Left ventricle myocardium inferior (tissue), 1 donor: ENCODE measurements around the gene TMEM132A. TPM values are rescaled to one million over a fixed set of nuclear protein-coding genes. Genes with fewer than 3 reads are reported as not detected.

Experiments used
- DNase-seq: peaks from one replicate; pipeline ENCODE4 v3.0.0-alpha.2; 2020
- H3K27ac ChIP-seq: fragments of 200-600 bp; replicated peaks from 2 replicates; pipeline ENCODE4 v1.8.0; 2021
- H3K27me3 ChIP-seq: fragments of 200-600 bp; 2 replicates; pipeline ENCODE4 v1.8.0; 2021; ENCODE audit warnings: low read depth
- H3K36me3 ChIP-seq: fragments of 200-600 bp; 2 replicates; pipeline ENCODE4 v1.8.0; 2021
- H3K4me1 ChIP-seq: fragments of 200-600 bp; 2 replicates; pipeline ENCODE4 v1.8.0; 2021
- H3K4me3 ChIP-seq: fragments of 200-600 bp; 2 replicates; pipeline ENCODE4 v1.8.0; 2021; ENCODE audit warnings: mild to moderate bottlenecking, moderate library complexity
- H3K9me3 ChIP-seq: fragments of 200-600 bp; replicated peaks from 2 replicates; pipeline ENCODE4 v1.8.0; 2021
- intact Hi-C: fragments of 100-400 bp; cut with micrococcal nuclease; formaldehyde crosslinking; loops from one replicate; pipeline ENCODE4 v1.11.0; 2022
- total RNA-seq: library from RNA; stranded (reverse); fragmentation: NEBNext Ultra II Directional; extraction: Animal tissue kit (Norgen Biotek cat#: 25700); gene quantifications from one replicate; pipeline ENCODE4 v1.2.1, GENCODE V29; 2021
- TF ChIP-seq, protein P1 (sequence below): fragments of 200-600 bp; IDR thresholded peaks from 2 replicates; pipeline ENCODE4 v1.8.0; 2021; ENCODE audit warnings: antibody characterized with exemption, mild to moderate bottlenecking, borderline replicate concordance
- donor health status: DM: no; HTN: yes; CAD: no; lungs with severe emphysema.

The TMEM132A gene
- total RNA-seq, 1 donor from 2014 or later, result 6.4 TPM

DNA sequence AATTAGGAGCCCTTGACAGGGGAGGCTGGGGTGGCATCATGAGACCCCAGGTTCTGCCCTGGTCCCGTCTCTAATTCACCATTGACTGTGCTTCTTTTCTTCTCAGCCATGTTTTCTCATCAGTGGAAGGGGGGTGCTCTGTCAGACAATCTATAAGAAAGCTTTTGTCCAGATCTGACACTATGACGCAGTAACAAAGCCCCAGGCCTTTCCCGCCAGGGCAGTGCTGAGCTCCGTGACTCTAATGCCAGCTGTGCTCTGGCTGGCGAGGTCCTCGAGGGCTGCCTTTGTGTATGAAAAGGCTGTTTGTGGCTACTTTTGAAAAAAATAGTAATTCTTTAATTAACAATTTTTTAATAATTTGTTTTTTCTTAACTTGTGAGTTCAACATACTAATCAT is 50.5 kb downstream of the TMEM132A start:
- Histone ChIP-seq H3K27ac (no peak overlapping the region), H3K36me3 (no peaks in the 10 kb centered on the region), H3K4me3 (no peak overlapping the region), H3K4me1 (no peaks in the 10 kb centered on the region), H3K9me3 (no peaks in the 10 kb centered on the region), H3K27me3 (no peaks in the 10 kb centered on the region)
- intact Hi-C loops, result no loop called here
- no peak for DNase-seq
- TF ChIP-seq, protein P1, sequence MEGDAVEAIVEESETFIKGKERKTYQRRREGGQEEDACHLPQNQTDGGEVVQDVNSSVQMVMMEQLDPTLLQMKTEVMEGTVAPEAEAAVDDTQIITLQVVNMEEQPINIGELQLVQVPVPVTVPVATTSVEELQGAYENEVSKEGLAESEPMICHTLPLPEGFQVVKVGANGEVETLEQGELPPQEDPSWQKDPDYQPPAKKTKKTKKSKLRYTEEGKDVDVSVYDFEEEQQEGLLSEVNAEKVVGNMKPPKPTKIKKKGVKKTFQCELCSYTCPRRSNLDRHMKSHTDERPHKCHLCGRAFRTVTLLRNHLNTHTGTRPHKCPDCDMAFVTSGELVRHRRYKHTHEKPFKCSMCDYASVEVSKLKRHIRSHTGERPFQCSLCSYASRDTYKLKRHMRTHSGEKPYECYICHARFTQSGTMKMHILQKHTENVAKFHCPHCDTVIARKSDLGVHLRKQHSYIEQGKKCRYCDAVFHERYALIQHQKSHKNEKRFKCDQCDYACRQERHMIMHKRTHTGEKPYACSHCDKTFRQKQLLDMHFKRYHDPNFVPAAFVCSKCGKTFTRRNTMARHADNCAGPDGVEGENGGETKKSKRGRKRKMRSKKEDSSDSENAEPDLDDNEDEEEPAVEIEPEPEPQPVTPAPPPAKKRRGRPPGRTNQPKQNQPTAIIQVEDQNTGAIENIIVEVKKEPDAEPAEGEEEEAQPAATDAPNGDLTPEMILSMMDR, result no peak

DNA sequence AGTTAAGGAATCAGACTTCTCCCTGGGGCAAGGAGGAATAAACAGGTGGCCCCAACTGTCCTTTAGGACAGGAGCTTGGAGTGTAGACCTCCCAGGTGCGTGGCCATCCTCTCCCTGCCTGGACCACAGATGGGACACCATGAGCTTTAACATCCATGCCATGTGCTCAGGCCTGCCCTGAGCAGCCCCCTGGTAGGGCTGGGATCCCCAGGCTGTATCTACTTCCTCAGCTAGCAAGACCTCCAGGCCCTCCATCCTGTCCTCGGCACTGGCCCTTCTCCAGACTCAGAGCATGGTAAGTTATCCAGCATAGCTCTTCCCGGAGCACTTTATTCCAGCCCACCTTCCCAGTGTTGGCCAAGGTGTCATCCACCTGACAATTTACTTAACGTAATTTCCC is 53.0 kb downstream of the TMEM132A start:
- no peaks in the 10 kb centered on the region for H3K9me3 ChIP-seq
- no peaks in the 10 kb centered on the region for H3K4me1 ChIP-seq
- H3K4me3 ChIP-seq, result no peak overlapping the region
- intact Hi-C loops, result no loop called here
- H3K27ac ChIP-seq, result no peak overlapping the region
- TF ChIP-seq, protein P1, result no peak
- H3K27me3 ChIP-seq, result peaks cover 12% of the 10 kb centered on the region
- no peak for DNase-seq
- no peaks in the 10 kb centered on the region for H3K36me3 ChIP-seq

DNA sequence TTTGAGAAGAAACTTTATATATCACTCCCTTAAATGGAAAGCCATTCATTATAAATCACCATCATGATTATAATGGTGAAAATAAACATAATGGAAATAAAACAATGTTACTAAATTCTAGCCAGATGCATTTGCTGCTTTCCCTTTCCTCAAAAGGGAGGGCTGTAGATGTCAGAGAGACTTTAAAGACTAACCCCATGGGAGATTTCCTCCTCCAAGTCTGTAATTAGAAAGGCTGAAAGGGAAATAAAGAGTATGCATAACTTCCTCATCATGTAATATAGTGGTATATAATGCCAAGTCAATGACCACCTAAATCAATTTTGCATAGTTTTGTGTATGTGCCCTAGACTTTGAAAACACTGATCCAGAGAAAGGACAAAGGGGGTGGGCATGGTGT is 53.6 kb downstream of the TMEM132A start:
- Histone ChIP-seq H3K27ac (no peak overlapping the region), H3K9me3 (no peaks in the 10 kb centered on the region), H3K36me3 (no peaks in the 10 kb centered on the region), H3K4me1 (no peaks in the 10 kb centered on the region), H3K4me3 (no peak overlapping the region), H3K27me3 (peaks cover 12% of the 10 kb centered on the region)
- intact Hi-C loops, result no loop called here
- TF ChIP-seq, protein P1, result no peak
- DNase-seq, result no peak

DNA sequence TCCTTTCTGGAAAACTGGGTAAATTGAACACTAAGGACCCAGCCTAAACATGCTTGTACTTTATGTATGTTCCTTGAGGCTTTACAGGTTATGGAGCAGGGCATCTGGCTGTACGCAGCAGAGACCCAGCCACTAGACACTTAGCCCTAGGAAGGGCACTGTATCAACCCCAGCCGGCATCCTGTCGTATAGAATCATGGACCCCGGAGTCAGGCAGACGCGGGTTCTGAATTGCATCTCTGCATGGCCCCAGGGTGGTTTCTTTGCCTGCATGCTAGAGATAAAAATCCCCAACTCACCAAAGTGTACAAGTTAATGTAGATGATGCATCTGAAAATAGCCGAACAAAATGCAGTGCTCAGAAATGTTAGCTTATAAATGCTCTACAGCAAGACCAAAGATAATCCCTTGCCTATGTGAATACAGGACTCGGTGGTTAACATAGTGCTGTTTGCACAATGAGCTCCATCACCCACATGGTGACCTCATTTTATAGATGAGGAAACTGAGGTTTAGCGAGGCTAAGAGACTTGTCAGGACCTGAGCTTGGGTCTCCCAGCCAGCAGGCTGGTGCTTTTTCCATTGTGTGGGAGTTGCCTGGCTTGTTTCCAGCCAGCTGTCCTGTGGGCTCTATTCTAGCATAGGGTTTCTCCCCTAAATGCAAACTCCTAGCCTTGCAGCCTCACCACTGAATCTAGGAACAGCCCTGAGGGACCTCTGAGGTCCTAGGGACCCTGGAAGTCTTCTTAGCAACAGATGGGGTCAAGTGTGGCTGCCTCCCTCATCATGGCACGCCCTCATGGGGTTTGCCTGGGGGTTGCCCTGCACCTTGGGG is 54.5 kb downstream of the TMEM132A start:
- intact Hi-C loops, result no loop called here
- H3K4me1 ChIP-seq, result no peaks in the 10 kb centered on the region
- no peak overlapping the region for H3K27ac ChIP-seq
- H3K36me3 ChIP-seq, result no peaks in the 10 kb centered on the region
- TF ChIP-seq, protein P1, result no peak
- H3K9me3 ChIP-seq, result no peaks in the 10 kb centered on the region
- H3K4me3 ChIP-seq, result no peak overlapping the region
- H3K27me3 ChIP-seq, result peaks cover 12% of the 10 kb centered on the region
- no peak for DNase-seq

DNA sequence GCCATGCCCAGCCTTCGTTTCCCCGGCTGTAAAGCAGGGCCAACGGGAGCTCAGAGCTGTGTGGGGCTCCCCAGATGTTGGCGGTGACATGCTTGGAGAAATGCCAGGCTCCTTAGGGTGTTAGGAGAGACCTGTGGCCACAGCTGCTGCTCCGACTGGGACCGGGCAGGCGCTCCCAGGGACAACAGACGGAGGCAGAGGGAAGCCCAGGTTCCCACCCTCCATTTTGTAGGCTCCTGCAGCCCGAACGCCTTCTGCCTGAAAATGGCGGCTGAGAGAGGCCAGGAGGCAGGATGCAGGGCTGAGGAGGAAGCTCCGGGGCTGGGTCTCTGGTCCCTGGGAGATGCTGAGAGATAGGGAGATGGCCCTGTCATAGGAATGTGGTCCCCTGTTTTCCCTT is 57.3 kb downstream of the TMEM132A start:
- Histone ChIP-seq H3K4me1 (no peaks in the 10 kb centered on the region), H3K4me3 (no peak overlapping the region), H3K36me3 (no peaks in the 10 kb centered on the region), H3K9me3 (no peaks in the 10 kb centered on the region), H3K27ac (no peak overlapping the region), H3K27me3 (peaks cover 20% of the 10 kb centered on the region)
- DNase-seq, result no peak
- intact Hi-C loops, result no loop called here
- TF ChIP-seq, protein P1, result no peak
